Hippocampal formation (tissue), 2 donors: Measurements from ENCODE around the gene SLC39A6.
A peak's percentile ranks its signal among the peaks of the same experiment; 100 is the strongest.

Experiments used
- DNase-seq, 2 donors: peaks; one replicate each; lab custom pipeline; 2025; lab: John Stamatoyannopoulos, UW

The SLC39A6 gene

DNA sequence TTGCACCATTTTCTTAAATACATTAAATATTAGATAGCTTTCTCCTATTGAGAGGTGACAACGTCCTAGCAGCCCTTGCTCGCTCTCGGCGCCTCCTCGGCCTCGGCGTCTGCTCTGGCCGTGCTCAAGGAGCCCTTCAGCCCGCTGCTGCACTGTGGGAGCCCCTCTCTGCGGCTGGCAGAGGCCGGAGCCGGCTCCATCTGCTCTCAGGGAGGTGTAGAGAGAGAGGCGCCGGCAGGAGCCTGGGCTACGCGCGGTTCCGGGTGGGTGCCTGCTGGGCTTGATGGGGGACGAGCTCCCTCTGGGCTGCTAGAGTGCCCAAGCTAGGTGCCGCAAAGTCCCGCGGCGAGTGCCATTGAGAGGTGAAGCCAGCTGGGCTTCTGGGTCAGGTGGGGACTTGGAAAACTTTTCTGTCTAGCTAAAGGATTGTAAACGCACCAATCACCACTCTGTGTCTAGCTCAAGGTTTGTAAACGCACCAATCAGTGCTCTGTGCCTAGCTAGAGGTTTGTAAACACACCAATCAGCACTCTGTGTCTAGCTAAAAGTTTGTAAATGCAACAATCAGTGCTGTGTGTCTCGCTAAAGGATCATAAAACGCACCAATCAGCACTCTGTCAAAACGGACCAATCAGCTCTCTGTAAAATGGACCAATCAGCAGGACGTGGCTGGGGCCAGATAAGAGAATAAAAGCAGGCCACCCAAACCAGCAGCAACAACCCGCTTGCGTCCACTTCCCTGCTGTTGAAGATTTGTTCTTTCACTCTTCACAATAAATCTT lies 64.9 kb downstream of the SLC39A6 start:
- no peak for DNase-seq

- DNase-seq = peak in 1 of 2 donors; percentile 5
Observed at GRCh38 chr18:36058674-36059073, 70.5 kb downstream of the SLC39A6 start.
